ENCODE results near the gene ZFHX3. TPM values are rescaled to one million over a fixed set of nuclear protein-coding genes. Genes with fewer than 3 reads are reported as not detected.

ZFHX3 gene
- total RNA-seq, 2 donors from 2014 or later: 12.5 to 18.0 TPM

GRCh38 chr16:72928090-72928981 lies 119.6 kb downstream of the ZFHX3 start:
- intact Hi-C loops (cut with DNase I, micrococcal nuclease): no loop called here
- no peak for DNase-seq
- no peak for ATAC-seq

- ATAC-seq: no peak
These were observed 120.5 kb downstream of the ZFHX3 start for GRCh38 chr16:72927199-72928089.

GRCh38 chr16:72926177-72927070 lies 121.5 kb downstream of the ZFHX3 start:
- intact Hi-C loops (cut with DNase I, micrococcal nuclease): no loop called here
- DNase-seq (no peak), ATAC-seq (no peak)

More at GRCh38 chr16:72927199-72928089, 120.5 kb downstream of the ZFHX3 start:
- intact Hi-C loops (cut with DNase I, micrococcal nuclease): no loop called here
- no peak for DNase-seq

- intact Hi-C loops (cut with DNase I, micrococcal nuclease): no loop called here
- DNase-seq (no peak), ATAC-seq (no peak)
These were observed 122.3 kb downstream of the ZFHX3 start for GRCh38 chr16:72925631-72925979.

GRCh38 chr16:72924927-72925630 lies 122.8 kb downstream of the ZFHX3 start:
- ATAC-seq: no peak

GRCh38 chr16:72924537-72924926 lies 123.4 kb downstream of the ZFHX3 start:
- intact Hi-C loops (cut with DNase I, micrococcal nuclease): no loop called here
- no peak for ATAC-seq
- DNase-seq: no peak

More at GRCh38 chr16:72924927-72925630, 122.8 kb downstream of the ZFHX3 start:
- no peak for DNase-seq
- intact Hi-C loops (cut with DNase I, micrococcal nuclease): no loop called here

GRCh38 chr16:72923757-72924156 lies 124.2 kb downstream of the ZFHX3 start:
- DNase-seq (no peak), ATAC-seq (no peak)
- intact Hi-C loops (cut with DNase I, micrococcal nuclease): no loop called here

- intact Hi-C loops (cut with DNase I, micrococcal nuclease): no loop called here
- no peak for DNase-seq
- no peak for ATAC-seq
These were observed 125.2 kb downstream of the ZFHX3 start for GRCh38 chr16:72922714-72923113.

- no peak for ATAC-seq
- intact Hi-C loops (cut with DNase I, micrococcal nuclease): no loop called here
- DNase-seq: no peak
These were observed 126.3 kb downstream of the ZFHX3 start for GRCh38 chr16:72921620-72922019.

GRCh38 chr16:72921106-72921505 lies 126.8 kb downstream of the ZFHX3 start:
- DNase-seq (no peak), ATAC-seq (no peak)
- intact Hi-C loops (cut with DNase I, micrococcal nuclease): no loop called here

- intact Hi-C loops (cut with DNase I, micrococcal nuclease): no loop called here
- ATAC-seq (no peak), DNase-seq (no peak)
These were observed 130.9 kb downstream of the ZFHX3 start for GRCh38 chr16:72917051-72917450.

- no peak for DNase-seq
- ATAC-seq: no peak
- intact Hi-C loops (cut with DNase I, micrococcal nuclease): no loop called here
These were observed 132.6 kb downstream of the ZFHX3 start for GRCh38 chr16:72915331-72915730.

- intact Hi-C loops (cut with DNase I, micrococcal nuclease): no loop called here
- ATAC-seq (peak; percentile 16), DNase-seq (no peak)
These were observed 134.4 kb downstream of the ZFHX3 start for GRCh38 chr16:72913551-72913950.

GRCh38 chr16:72911971-72912370 lies 136.0 kb downstream of the ZFHX3 start:
- ATAC-seq: no peak
- no peak for DNase-seq
- intact Hi-C loops (cut with DNase I, micrococcal nuclease): no loop called here

GRCh38 chr16:72910875-72911274 lies 137.1 kb downstream of the ZFHX3 start:
- ATAC-seq (no peak), DNase-seq (no peak)
- intact Hi-C loops (cut with DNase I, micrococcal nuclease): no loop called here

GRCh38 chr16:72910381-72910780 lies 137.5 kb downstream of the ZFHX3 start:
- intact Hi-C loops (cut with DNase I, micrococcal nuclease): no loop called here
- DNase-seq (no peak), ATAC-seq (no peak)

GRCh38 chr16:72909196-72909595 lies 138.7 kb downstream of the ZFHX3 start:
- intact Hi-C loops (cut with DNase I, micrococcal nuclease): no loop called here

More at GRCh38 chr16:72909196-72909595, 138.7 kb downstream of the ZFHX3 start:
- ATAC-seq (no peak), DNase-seq (no peak)
